ENCODE data around the gene EPN3. TPM values are rescaled to one million over a fixed set of nuclear protein-coding genes. Genes with fewer than 3 reads are reported as not detected.

EPN3 gene
- total and polyA plus RNA-seq, 4 donors, result 1.3 to 2.6 (median 2.5) TPM

DNA sequence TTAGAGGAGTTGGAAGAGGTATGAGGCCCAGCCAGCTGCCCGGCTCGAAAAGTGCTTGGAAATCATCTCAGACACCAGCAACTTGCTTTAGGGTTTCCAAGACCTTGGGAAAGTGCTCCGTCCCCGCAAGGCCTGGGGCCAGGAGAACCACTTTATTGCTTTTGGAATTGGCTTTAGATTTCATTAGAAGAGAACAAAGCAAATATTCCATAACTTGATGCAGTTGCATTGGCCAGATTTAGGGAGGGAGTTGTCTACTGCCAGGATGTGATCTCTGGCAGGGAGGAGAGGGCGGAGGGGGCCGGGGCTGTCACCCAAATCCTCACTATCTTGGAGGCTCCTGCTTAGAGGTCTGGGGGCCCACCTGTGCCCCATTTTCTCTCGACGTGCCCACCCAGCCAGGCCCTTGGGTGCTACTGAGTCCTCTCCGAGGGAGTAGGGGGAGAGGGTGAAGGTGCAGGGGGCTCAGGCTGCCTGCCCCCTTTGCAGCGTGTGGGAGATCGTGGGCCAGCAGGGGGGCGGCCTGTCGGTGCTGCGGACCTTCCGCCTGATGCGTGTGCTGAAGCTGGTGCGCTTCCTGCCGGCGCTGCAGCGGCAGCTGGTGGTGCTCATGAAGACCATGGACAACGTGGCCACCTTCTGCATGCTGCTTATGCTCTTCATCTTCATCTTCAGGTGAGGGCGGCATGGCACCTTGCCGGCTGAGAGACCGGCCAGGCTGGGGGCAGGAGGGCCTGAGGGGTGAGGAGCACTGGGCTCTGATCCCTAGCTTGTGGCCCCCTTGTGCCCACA lies 58.6 kb downstream of the EPN3 start:
- no peak for TF ChIP-seq CTCF (IDR thresholded peaks at IDR 0.05; ENCODE audit: control extremely low read depth, extremely low read depth)
- no peak overlapping the region for H3K27ac ChIP-seq (ENCODE audit: low read depth in 1 of 2, low read length in 1 of 2)
- DNase-seq (no peak), ATAC-seq (ENCODE audit: insufficient read depth, low FRiP score) (no peak)
- H3K36me3 ChIP-seq (ENCODE audit: control insufficient read depth in 4 of 4, insufficient read depth in 4 of 4, low read length in 4 of 4), result peaks cover 0 to 20% (median under 1%) of the 10 kb centered on the region in 4 donors
- no peak overlapping the region for H3K4me3 ChIP-seq
- H3K9me3 ChIP-seq (ENCODE audit: control insufficient read depth in 4 of 4, insufficient read depth in 3 of 4, low read length in 3 of 4), result no peaks in the 10 kb centered on the region
- no peaks in the 10 kb centered on the region for H3K27me3 ChIP-seq (ENCODE audit: control insufficient read depth in 3 of 3, insufficient read depth in 3 of 3, low read length in 2 of 3)
- 95 to 96% methylated on average over 24 of the region's 24 CpGs for WGBS, 2 donors
- H3K9ac ChIP-seq (ENCODE audit: insufficient read depth in 1 of 2, low read length in 2 of 2), result no peak overlapping the region
- peaks cover 6 to 67% (median 30%) of the 10 kb centered on the region in 5 donors for H3K4me1 ChIP-seq (ENCODE audit: control insufficient read depth in 5 of 5, insufficient read depth in 5 of 5, low read length in 5 of 5)

DNA sequence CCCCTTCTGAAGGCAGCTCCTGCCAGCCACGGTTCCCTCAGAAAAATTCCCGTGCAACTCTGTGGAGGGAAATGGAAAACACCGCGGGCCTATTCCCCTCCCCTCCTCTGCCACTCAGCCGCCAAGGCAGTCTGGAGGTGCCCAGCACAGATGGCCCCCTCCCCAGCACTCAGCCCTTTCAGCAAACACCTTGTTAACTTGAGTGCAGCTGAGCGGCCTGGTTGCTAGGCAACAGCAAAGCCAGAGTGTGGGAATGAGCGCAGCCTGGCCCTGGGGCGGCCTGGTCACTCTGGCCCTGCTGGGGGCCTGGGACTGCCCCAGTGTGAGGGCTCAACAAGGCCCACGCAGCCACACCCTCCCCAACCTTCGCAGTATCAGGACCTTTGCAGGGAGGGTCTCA lies 60.8 kb downstream of the EPN3 start:
- H3K27ac ChIP-seq (ENCODE audit: low read depth in 1 of 2, low read length in 1 of 2), result no peak overlapping the region
- H3K27me3 ChIP-seq (ENCODE audit: control insufficient read depth in 3 of 3, insufficient read depth in 3 of 3, low read length in 2 of 3), result no peaks in the 10 kb centered on the region
- no peak overlapping the region for H3K9ac ChIP-seq (ENCODE audit: insufficient read depth in 1 of 2, low read length in 2 of 2)
- no peaks in the 10 kb centered on the region for H3K9me3 ChIP-seq (ENCODE audit: control insufficient read depth in 4 of 4, insufficient read depth in 3 of 4, low read length in 3 of 4)
- DNase-seq (peak; percentile 82 to 90 (median 89)), ATAC-seq (ENCODE audit: insufficient read depth, low FRiP score) (no peak)
- H3K36me3 ChIP-seq (ENCODE audit: control insufficient read depth in 4 of 4, insufficient read depth in 4 of 4, low read length in 4 of 4), result peaks cover 0 to 20% (median 3%) of the 10 kb centered on the region in 4 donors
- 58 to 62% methylated on average over 10 of the region's 10 CpGs for WGBS, 2 donors
- H3K4me3 ChIP-seq, result no peak overlapping the region
- H3K4me1 ChIP-seq (ENCODE audit: control insufficient read depth in 5 of 5, insufficient read depth in 5 of 5, low read length in 5 of 5), result peaks cover 6 to 63% (median 30%) of the 10 kb centered on the region in 5 donors
- TF ChIP-seq CTCF (IDR thresholded peaks at IDR 0.05; ENCODE audit: control extremely low read depth, extremely low read depth), result no peak

Other genes with a start within 250 kb of the EPN3 start
- gene XYLT2, start 186.6 kb upstream of the EPN3 start, total RNA-seq, result 10 to 100 TPM; 20.9 to 28.5 TPM
- 10 to 100 TPM in 1 of 2 donors, 1 to 10 TPM in 1; 9.6 to 11.5 TPM for gene XYLT2, start 186.6 kb upstream of the EPN3 start, polyA plus RNA-seq
- gene MRPL27, start 159.6 kb upstream of the EPN3 start, total RNA-seq, result 10 to 100 TPM; 33.5 to 58.1 TPM
- 100 to 1,000 TPM in 1 of 2 donors, 10 to 100 TPM in 1; 98.6 to 176 TPM for gene MRPL27, start 159.6 kb upstream of the EPN3 start, polyA plus RNA-seq
- 1 to 10 TPM; 1.5 to 2.8 TPM for gene EME1, start 159.5 kb upstream of the EPN3 start, total RNA-seq
- gene EME1, start 159.5 kb upstream of the EPN3 start, polyA plus RNA-seq, result 1 to 10 TPM in 1 of 2 donors, under 1 TPM in 1; 0.55 to 2.1 TPM
- 100 to 1,000 TPM in 1 of 2 donors, 10 to 100 TPM in 1; 43.8 to 117 TPM for gene LRRC59, start 135.2 kb upstream of the EPN3 start, total RNA-seq
- 100 to 1,000 TPM in 1 of 2 donors, 10 to 100 TPM in 1; 46.8 to 112 TPM for gene LRRC59, start 135.2 kb upstream of the EPN3 start, polyA plus RNA-seq
- 10 to 100 TPM; 77.7 to 79.2 TPM for gene ACSF2, start 106.5 kb upstream of the EPN3 start, total RNA-seq
- gene ACSF2, start 106.5 kb upstream of the EPN3 start, polyA plus RNA-seq, result 10 to 100 TPM; 23.5 to 64.1 TPM
- gene CHAD, start 63.9 kb upstream of the EPN3 start, total RNA-seq, result under 1 TPM in 1 of 2 donors, not detected in 1; 0.37 TPM
- gene CHAD, start 63.9 kb upstream of the EPN3 start, polyA plus RNA-seq, result under 1 TPM; 0.14 to 0.35 TPM
- gene RSAD1, start 53.9 kb upstream of the EPN3 start, total RNA-seq, result 10 to 100 TPM; 31.2 to 43.2 TPM
- gene RSAD1, start 53.9 kb upstream of the EPN3 start, polyA plus RNA-seq, result 10 to 100 TPM; 20.1 to 28.5 TPM
- gene MYCBPAP, start 24.3 kb upstream of the EPN3 start, total RNA-seq, result 1 to 10 TPM; 4.7 to 6.4 TPM
- under 1 TPM; 0.73 to 0.90 TPM for gene MYCBPAP, start 24.3 kb upstream of the EPN3 start, polyA plus RNA-seq
- gene SPATA20, start 14.4 kb downstream of the EPN3 start, total RNA-seq, result 10 to 100 TPM; 32.3 to 37.8 TPM
- 10 to 100 TPM; 10.5 to 25.8 TPM for gene SPATA20, start 14.4 kb downstream of the EPN3 start, polyA plus RNA-seq
- gene CACNA1G, start 28.0 kb downstream of the EPN3 start, total RNA-seq, result 1 to 10 TPM in 1 of 2 donors, under 1 TPM in 1; 0.31 to 3.6 TPM
- gene CACNA1G, start 28.0 kb downstream of the EPN3 start, polyA plus RNA-seq, result under 1 TPM; 0.14 to 0.18 TPM
- 10 to 100 TPM; 18.3 to 46.4 TPM for gene ABCC3, start 102.1 kb downstream of the EPN3 start, total RNA-seq
- gene ABCC3, start 102.1 kb downstream of the EPN3 start, polyA plus RNA-seq, result 10 to 100 TPM; 10.3 to 45.7 TPM
- 10 to 100 TPM; 34.4 to 38.9 TPM for gene ANKRD40, start 175.2 kb downstream of the EPN3 start, total RNA-seq
- gene ANKRD40, start 175.2 kb downstream of the EPN3 start, polyA plus RNA-seq, result 10 to 100 TPM; 14.6 to 15.7 TPM
- 100 to 1,000 TPM in 1 of 2 donors, 10 to 100 TPM in 1; 80.4 to 188 TPM for gene LUC7L3, start 186.9 kb downstream of the EPN3 start, total RNA-seq
- 10 to 100 TPM; 38.1 to 98.4 TPM for gene LUC7L3, start 186.9 kb downstream of the EPN3 start, polyA plus RNA-seq
- gene ANKRD40CL, start 234.8 kb downstream of the EPN3 start, total RNA-seq, result not detected
- gene ANKRD40CL, start 234.8 kb downstream of the EPN3 start, polyA plus RNA-seq, result not detected

Data from lung (tissue), 12 donors.